ENCODE data around the gene PRKCH. TPM values are rescaled to one million over a fixed set of nuclear protein-coding genes. Genes with fewer than 3 reads are reported as not detected.

The PRKCH gene
- total RNA-seq, 4 donors from 2014 or later = 17.9 to 105 (median 63.5) TPM

DNA sequence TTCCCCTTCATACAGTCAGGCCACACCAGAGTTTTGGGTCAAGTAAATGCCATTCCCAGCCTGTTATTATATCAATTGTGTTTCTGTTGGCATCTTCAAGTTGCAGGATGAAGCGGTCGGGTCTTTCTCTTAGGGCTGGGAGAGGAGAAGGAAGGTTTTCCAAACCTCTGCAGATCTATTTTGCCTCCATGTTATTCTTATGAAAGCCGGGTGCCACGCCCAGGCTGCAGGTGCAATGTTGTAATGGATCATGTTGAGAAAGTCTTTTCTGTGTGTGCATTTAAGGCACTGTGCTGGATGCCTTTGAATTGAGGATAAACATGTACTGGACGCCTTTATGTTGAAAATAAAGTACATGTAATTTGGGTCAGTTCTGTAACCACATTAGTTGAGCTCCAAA is 209.5 kb downstream of the PRKCH start:
- H3K9me3 ChIP-seq = no peaks in the 10 kb centered on the region
- H3K4me1 ChIP-seq = no peaks in the 10 kb centered on the region
- TF ChIP-seq, protein P1, sequence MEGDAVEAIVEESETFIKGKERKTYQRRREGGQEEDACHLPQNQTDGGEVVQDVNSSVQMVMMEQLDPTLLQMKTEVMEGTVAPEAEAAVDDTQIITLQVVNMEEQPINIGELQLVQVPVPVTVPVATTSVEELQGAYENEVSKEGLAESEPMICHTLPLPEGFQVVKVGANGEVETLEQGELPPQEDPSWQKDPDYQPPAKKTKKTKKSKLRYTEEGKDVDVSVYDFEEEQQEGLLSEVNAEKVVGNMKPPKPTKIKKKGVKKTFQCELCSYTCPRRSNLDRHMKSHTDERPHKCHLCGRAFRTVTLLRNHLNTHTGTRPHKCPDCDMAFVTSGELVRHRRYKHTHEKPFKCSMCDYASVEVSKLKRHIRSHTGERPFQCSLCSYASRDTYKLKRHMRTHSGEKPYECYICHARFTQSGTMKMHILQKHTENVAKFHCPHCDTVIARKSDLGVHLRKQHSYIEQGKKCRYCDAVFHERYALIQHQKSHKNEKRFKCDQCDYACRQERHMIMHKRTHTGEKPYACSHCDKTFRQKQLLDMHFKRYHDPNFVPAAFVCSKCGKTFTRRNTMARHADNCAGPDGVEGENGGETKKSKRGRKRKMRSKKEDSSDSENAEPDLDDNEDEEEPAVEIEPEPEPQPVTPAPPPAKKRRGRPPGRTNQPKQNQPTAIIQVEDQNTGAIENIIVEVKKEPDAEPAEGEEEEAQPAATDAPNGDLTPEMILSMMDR (IDR thresholded peaks at IDR 0.05) = no peak
- TF ChIP-seq POLR2A (IDR thresholded peaks at IDR 0.05) = no peak
- intact Hi-C loops (cut with DNase I; ENCODE audit: low total_unique reads) = no loop called here
- DNase-seq = no peak
- no peaks in the 10 kb centered on the region for H3K36me3 ChIP-seq
- H3K4me3 ChIP-seq = no peak overlapping the region
- no peaks in the 10 kb centered on the region for H3K27me3 ChIP-seq
- peak overlapping the region in 1 of 2 donors; percentile 52 for H3K27ac ChIP-seq

DNA sequence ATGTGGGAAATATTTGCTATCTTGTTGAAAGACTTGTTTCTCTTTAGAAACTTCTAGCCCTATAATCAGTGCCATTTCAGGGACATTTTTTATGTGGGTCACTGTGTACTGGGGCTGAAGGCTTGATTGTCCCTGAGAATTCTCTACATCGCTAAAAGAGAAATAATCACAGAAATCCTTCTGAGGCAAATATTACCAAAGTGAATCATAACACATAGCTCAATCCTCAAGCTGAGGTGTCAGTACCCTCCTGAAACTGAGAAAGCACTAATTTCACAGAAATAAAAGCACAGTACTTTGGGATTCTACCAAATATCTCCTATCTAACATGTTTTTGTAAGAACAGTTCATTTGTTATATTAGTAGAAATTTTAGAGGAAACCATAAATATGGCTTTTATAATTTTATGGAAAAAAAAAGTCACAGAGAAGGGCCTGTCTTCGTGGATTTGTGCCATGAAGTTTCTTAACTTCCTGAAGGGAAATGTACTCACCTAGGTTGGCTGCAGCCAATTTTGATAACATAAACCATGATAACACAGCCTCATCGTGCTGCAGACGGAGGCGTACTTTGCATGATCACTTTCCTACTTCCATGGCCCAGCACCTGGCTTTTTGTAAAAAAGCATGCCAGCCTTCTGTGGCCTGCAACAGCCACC is 210.2 kb downstream of the PRKCH start:
- no peaks in the 10 kb centered on the region for H3K4me1 ChIP-seq
- no peak overlapping the region for H3K4me3 ChIP-seq
- H3K27me3 ChIP-seq = no peaks in the 10 kb centered on the region
- H3K9me3 ChIP-seq = no peaks in the 10 kb centered on the region
- intact Hi-C loops (cut with DNase I; ENCODE audit: low total_unique reads) = no loop called here
- H3K27ac ChIP-seq = peak overlapping the region in 1 of 2 donors; percentile 52
- TF ChIP-seq POLR2A (IDR thresholded peaks at IDR 0.05) = no peak
- TF ChIP-seq, protein P1 (IDR thresholded peaks at IDR 0.05) = no peak
- H3K36me3 ChIP-seq = no peaks in the 10 kb centered on the region
- no peak for DNase-seq

DNA sequence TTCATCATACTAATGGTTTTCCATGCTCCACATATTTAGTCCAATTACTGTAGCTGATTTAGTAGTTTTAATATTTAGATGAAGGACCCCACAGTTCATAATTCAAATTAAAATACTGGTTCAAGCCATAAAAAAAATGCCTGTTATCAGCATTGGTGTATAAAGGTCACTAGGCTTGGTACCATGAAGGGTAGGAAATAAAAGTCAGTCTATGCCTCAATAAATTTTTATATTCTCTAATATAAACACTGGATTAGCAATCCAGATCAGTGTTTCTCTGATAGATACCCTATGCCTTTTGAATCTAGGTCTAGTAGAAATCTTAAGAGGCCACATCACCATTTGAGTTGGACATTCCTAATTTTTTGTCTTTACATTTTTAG is 210.7 kb downstream of the PRKCH start:
- Histone ChIP-seq H3K4me3 (no peak overlapping the region), H3K36me3 (no peaks in the 10 kb centered on the region), H3K9me3 (no peaks in the 10 kb centered on the region), H3K27ac (no peak overlapping the region), H3K27me3 (no peaks in the 10 kb centered on the region), H3K4me1 (no peaks in the 10 kb centered on the region)
- intact Hi-C loops (cut with DNase I; ENCODE audit: low total_unique reads) = no loop called here
- no peak for DNase-seq
- no peak for TF ChIP-seq POLR2A (IDR thresholded peaks at IDR 0.05)
- TF ChIP-seq, protein P1 (IDR thresholded peaks at IDR 0.05) = no peak

DNA sequence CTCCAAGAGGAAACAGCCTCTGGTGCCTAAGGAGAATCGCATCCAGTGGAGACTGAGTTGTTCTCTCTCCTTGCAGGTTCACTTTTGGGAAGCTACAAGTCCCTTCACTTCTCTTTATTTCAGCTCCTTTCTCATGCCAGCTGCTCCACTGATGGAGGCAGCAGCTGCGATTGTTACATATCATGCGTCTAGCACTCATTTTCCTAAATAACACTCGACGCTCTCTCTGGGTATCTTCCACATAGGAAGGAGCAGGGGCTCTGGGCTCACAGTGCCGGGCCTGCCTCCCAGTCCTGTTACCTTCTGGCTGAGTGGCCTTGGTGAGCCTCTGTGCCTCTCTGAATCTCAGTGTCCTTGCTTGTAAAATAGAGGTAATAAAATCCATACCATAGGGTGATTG is 211.4 kb downstream of the PRKCH start:
- no peak for DNase-seq
- TF ChIP-seq POLR2A (IDR thresholded peaks at IDR 0.05) = no peak
- TF ChIP-seq, protein P1 (IDR thresholded peaks at IDR 0.05) = no peak
- intact Hi-C loops (cut with DNase I; ENCODE audit: low total_unique reads) = no loop called here
- peak overlapping the region in 1 of 2 donors; percentile 2 for H3K27ac ChIP-seq
- H3K27me3 ChIP-seq = no peaks in the 10 kb centered on the region
- H3K4me1 ChIP-seq = no peaks in the 10 kb centered on the region
- H3K9me3 ChIP-seq = no peaks in the 10 kb centered on the region
- no peak overlapping the region for H3K4me3 ChIP-seq
- H3K36me3 ChIP-seq = no peaks in the 10 kb centered on the region

- no peaks in the 10 kb centered on the region for H3K27me3 ChIP-seq
- no peak for DNase-seq
- no peaks in the 10 kb centered on the region for H3K36me3 ChIP-seq
- intact Hi-C loops (cut with DNase I; ENCODE audit: low total_unique reads) = no loop called here
- H3K4me3 ChIP-seq = no peak overlapping the region
- H3K4me1 ChIP-seq = no peaks in the 10 kb centered on the region
- no peaks in the 10 kb centered on the region for H3K9me3 ChIP-seq
- no peak for TF ChIP-seq POLR2A (IDR thresholded peaks at IDR 0.05)
- TF ChIP-seq, protein P1 (IDR thresholded peaks at IDR 0.05) = no peak
- H3K27ac ChIP-seq = no peak overlapping the region
Measured at GRCh38 chr14:61533513-61534255, 212.3 kb downstream of the PRKCH start.
